LNCAP (cell line): ENCODE results near the gene ZNF766.

Experiments
- CTCF ChIP-seq: fragments of 450-650 bp; IDR thresholded peaks from 2 replicates; pipeline ENCODE4 v1.5.1; 2017; ENCODE audit warnings: mild to moderate bottlenecking

The ZNF766 gene

DNA sequence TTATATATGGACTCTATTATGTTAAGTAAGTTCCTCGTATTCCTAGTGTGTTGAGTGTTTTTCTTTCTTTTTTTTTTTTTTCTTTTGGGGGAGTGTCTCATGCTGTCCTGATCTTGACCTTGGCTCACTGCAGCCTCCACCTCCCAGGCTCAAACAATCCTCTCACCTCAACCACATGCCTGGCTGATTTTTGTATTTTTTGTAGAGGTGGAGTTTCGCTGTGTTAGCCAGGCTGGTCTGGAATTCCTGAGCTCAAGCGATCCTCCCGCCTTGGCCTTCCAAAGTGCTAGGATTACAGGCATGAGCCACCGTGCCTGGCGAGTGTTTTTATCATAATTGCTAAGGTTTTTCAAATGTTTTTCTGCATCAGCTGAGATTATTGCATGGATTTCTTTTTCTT lies 16.9 kb downstream of the ZNF766 start:
- no peak for TF ChIP-seq CTCF

DNA sequence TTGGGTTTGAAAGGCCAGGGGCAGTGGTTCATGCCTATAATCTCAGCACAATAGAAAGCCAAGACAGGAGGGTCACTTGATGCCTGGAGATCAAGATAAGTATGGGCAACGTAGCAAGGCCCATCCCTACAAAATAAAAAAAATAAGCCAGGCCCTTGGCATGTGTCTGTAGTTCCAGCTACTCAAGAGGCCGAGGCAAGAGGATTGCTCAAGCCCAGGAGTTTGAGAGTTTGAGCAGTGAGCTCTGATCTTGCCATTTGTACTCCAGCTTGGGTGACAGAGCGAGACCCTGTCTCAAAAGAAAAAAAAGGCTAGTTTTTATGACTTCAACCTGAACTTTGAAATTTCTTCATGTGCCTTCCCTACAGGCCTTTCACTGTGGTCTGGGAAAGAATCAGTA lies 22.4 kb downstream of the ZNF766 start:
- TF ChIP-seq CTCF, result no peak

DNA sequence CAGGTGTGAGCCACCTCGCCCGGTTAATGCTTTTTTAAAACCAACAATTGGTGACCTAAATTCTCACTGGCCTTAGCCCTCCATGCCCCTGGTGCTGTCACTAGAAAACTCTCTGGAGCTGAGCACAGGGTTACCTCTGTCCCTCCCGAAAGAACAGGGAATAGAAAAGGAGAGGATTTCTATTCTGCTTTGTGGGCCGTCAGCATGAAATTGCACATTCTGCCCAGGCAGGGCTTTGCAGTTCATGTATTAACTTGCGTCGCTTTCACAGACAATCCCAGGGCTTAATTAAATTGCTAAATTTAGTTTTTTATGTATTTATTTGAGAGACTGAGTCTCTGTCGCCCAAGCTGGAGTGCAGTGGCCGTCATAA lies 27.0 kb downstream of the ZNF766 start:
- no peak for TF ChIP-seq CTCF

- no peak for TF ChIP-seq CTCF
These were observed 27.6 kb downstream of the ZNF766 start, which contains the start of gene ZNF480 for GRCh38 chr19:52296773-52297600. Gene ZNF480, plus strand, starts transcription at chr19:52297169. Its CDS starts 3,244 bp downstream, at chr19:52300413.

DNA sequence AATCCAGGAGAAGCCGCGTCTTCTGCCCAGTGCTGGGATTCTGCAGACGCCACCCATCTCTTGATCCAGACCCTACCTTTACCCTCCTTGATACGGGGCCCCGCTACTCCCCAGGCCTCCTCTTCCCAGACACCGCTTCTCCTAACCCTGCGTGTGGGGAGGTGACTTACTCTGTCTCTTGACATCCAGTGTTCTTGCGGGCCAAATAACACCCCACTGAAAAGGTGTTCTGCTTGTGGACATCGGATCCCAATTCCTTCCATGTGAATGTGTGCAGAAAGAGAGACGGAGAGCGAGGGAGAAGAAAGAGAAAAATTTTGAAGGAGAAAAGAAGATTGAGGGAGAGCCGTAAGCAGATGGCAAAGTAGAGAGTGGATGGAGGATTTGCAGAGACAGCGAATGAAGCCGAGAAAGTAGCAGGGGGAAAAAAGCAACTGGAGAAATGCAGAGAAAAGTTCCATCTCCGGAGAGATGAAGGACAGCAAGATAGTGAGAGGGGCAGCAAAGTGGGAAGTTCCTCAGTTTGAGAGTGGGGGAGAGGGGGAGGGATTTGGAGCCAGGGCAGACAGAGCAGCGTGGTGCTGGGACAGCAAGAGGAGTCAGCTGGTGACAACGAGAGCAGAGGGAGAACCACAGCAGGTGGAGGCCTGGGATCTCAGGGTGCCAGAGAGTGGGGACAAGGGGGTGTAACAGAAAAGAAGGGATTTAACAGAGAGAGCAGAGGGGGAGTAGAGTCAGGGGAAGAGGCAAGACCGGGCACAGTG lies 28.4 kb downstream of the ZNF766 start:
- TF ChIP-seq CTCF, result no peak

DNA sequence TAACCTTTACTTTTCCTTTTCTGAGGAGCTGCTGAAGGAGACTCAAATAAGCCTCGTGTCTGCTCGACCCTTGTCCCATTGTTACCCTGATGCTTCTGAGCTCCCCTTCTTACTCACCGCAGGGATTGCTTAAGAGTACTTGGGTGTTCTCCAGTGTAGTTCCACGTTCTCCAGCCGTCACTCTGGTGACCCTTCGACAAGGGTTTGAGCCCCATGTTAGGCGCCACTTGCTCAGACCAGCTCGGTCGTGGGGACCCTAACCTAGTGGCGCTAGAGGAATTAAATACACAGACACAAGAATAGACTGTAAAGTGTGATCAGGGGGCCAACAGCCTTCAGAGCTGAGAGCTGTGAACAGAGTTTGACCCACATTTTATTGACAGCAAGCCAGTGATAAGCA lies 37.9 kb downstream of the ZNF766 start:
- no peak for TF ChIP-seq CTCF

DNA sequence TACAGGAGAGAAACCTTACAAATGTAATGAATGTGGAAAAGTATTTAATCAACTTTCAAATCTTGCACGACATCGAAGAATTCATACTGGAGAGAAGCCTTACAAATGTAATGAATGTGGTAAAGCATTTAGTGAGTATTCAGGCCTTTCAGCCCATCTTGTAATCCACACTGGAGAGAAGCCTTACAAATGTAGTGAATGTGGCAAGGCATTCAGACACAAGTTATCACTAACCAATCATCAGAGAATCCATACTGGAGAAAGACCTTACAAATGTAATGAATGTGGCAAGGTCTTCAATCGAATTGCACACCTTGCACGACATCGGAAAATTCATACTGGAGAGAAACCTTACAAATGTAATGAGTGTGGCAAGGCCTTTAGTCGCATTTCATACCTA lies 53.0 kb downstream of the ZNF766 start:
- no peak for TF ChIP-seq CTCF
